ENCODE results near the gene TBX4.
"Not testable (repeated sequence)": the region's sequence is repeated elsewhere in the genome, so short reads cannot be mapped to it uniquely, and the experiment has no call there.

Gene TBX4

GRCh38 chr17:61486135-61487120 lies 34.2 kb downstream of the TBX4 start:
- DNase-seq = peak; percentile 23

GRCh38 chr17:61487161-61487988 lies 35.2 kb downstream of the TBX4 start:
- DNase-seq = no peak

DNA sequence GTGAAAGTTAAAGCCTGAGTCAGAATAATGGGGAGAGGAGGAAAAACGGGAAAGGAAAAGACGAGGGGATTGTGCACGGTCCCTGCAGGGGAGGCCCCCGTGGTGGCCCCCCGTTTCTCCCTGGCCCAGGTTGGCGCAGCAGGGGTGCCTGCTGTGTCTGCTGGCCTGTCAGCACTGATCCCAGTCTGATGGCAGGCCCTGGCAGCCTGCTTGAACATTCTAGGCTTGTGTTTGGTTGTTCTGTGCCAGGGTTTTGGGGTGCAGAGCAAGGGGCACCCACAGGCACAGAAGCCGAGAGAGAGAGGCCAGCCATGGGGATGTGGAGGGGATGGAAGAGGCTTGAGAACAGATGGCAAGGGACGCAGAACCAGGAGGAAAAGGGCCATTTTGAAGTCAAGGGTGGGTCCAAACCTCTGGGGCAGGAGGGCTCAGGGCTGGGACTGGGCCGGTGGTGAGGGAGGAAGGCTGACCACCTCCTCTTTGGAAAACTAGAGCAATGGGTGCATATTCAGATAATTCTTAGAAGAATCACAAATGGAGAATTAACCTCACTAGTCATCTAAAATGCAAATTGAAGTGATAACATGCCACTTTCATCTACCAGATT lies 35.9 kb downstream of the TBX4 start:
- no peak for DNase-seq

- DNase-seq = no peak
Observed at GRCh38 chr17:61488878-61489718, 36.9 kb downstream of the TBX4 start.

DNA sequence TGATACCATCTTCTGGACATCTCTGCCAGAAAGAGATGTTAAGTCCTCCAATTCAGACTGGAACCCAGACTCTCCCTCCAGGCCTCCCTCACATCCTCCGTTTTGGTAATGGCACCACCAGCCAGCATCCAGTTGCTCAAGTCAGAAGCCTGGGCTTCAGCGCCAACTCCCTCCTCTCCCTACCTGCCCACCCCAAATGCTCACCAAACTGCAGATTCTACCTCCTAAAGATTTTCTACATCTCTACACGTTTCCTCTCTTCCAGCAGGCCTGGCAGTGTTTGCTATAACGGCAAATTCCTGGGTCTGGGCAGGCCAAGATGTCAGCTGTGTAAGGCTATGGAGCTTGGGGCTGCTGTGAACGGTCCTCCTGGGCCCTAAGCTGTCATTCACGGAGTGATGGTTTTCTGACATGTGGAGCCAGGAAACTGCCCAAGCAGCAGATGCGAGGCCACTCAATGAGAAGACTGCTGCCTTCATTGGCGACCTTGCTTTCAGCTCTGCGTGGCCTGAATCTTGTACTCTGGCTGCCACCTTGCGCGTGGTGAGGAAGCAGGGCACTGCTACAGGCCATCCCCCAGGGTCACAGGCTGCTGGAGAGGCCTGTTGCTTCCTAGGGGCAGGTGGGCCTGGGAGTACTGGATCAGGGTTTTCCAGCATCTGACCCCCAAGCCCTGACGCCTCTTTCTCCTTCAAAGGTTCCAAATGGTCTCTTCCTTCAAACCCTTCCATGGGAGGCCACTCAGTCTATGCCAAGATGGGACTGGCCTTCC lies 37.7 kb downstream of the TBX4 start:
- no peak for DNase-seq

GRCh38 chr17:61490540-61490975 lies 38.3 kb downstream of the TBX4 start:
- no peak for DNase-seq

DNA sequence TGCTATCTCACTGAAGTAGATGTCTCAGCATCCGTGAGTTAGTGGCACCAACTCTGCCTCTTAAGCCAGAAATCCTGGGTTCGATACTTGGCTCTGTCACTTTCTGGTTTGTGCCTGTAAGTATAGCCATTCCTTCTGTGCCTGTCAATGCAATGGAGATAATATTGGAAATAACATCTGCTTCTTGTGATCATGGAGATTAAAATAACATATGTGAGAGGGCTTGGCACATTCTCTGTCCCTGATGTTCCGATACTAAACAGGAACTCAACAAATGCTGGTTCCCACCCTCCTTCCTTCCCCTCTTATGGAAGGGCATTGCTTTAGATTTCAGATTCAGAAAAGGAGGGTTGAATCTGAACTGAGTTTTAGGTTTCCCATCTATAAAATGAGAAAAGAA lies 39.8 kb downstream of the TBX4 start:
- no peak for DNase-seq

DNA sequence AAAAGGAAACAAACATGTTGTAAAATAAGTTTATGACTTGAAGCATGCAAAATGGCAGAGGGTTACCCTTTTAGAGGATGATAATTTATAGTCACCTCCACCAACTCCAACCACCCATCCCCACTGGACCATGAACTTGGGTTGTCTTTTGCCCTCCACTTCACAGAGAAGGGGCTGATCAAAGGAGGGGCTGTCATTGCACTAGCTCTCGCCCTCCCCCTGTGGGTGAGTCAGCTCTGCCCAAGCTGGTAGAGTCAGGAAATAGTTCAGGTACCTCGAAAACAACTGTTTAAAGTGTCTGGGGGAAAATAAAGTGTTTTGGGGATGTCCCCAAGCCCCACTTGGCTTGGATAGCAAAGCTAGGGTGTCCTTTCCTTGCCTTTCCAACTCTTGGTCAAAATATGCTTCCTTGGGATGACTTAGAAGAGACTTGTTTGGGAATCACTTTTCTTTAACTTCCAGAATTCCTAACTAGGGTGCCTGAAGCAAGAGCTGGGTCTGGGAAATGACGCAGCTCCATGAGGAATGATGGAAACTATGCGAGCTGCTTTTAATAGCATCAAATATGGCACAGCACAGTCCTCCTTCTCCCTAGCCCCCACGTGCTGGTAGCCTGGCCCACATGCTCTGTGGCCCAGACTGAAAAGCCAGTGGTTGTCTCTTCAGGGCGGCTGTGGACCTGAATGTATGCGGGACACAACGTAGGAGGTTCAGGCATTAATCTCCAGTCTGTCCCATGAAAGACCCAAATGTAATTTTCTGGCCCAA lies 40.7 kb downstream of the TBX4 start:
- DNase-seq = no peak

DNA sequence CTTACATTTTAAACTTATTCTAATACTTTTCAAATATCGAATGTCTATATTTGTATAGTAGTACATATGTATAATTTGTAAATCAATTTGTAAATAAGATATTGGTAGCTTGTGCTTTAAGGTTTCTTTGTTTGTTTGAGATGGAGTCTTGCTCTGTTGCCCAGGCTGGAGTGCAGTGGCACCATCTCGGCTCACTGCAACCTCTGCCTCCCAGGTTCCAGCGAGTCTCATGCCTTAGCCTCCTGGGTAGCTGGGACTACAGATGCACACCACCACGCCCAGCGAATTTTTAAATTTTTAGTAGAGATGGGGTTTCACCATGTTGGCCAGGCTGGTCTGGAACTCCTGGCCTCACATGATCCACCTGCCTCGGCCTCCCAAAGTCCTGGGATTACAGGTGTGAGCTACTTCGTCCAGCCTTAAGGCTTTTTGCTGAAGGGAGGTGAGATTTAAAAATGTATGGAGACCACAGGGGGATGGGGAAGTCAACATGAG lies 41.7 kb downstream of the TBX4 start:
- DNase-seq = not testable (repeated sequence)

- no peak for DNase-seq
Observed at GRCh38 chr17:61494325-61495160, 42.3 kb downstream of the TBX4 start.

DNA sequence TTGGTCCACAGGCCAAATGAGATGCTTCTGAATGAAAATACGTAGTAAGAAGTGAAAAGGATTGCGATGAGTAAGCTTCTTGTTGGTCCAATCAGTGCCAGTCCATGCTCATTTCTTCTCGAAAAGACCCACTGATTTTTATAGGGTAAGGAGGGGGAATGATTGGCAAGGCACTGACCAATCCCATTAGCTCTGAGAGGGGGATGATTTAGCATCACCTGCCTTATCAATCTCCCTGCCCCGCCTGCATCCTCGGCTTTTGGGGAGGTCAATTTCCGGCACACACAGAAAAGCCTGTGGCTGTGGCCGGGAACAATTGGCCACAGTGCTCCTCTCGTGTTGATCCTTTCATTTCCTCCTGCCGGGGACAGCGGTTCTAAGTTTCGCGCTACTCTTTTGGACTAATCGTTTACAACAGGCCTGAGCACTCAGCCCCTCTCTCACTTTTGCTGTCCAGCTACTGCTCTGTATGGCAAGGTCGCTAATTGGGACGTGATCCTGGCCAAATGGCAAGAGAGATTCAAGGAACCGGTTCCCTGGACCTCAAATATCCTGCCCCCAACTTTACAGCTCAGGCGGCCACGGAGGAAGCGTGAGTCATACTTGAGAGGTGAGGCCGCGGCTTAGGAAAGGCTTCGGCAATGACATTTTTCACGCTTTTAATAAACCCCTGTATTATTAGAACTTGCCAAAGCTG lies 43.1 kb downstream of the TBX4 start:
- DNase-seq = no peak

- no peak for DNase-seq
Observed at GRCh38 chr17:61496174-61496956, 44.1 kb downstream of the TBX4 start.

DNA sequence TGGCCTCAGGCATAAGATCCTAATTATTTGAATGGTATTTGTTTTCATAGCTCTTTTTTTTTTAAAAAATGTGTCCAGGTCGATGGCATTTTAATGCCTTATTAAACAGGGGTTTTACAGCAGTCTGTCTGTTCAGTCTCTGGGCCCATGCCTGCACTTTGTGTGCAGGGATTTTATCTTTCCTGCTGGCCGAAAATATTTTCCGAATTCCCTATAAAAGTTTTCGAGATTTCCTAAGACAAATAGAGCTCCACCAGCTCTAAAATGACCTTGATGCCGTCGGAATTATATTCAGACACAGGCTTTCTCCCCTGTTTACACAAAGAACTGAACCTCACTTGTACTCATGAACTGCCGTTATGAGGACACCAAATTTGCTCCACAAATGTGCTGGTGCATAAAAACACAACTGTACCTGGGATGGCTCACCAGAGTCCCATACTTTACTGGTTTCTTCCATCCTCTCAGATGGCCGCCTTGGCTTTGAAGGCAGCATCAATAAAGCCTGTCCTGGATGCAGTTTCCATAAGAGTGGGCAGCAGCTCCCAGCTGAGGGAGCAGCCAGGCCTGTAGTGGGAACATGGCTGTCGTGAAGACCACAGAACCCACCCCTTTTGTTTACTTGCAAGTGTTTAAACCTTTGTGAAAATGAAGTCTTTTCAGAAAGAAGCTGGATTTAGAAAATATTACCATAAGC lies 44.9 kb downstream of the TBX4 start:
- DNase-seq = no peak

GRCh38 chr17:61498042-61498994 lies 46.1 kb downstream of the TBX4 start:
- DNase-seq = peak; percentile 21

GRCh38 chr17:61499632-61500031 lies 47.4 kb downstream of the TBX4 start:
- DNase-seq = no peak

GRCh38 chr17:61500287-61500686 lies 48.1 kb downstream of the TBX4 start:
- DNase-seq = no peak

All from NCI-H82 (cell line).